HepG2 (cell line): ENCODE data around the gene USP24. TPM values are rescaled to one million over a fixed set of nuclear protein-coding genes. Genes with fewer than 3 reads are reported as not detected.

ENCODE experiments used
- ATAC-seq: fragments of 200-7000 bp; cut with Tn5 transposase; 3 replicates; pipeline ENCODE4 v1.9.1; 2020; ENCODE audit warnings: mild to moderate bottlenecking, moderate library complexity
- BruUV-seq: library from RNA; stranded (reverse); fragments of 400-500 nt; replicated peaks from 2 replicates; lab custom pipeline; 2021; lab: Mats Ljungman, UMichigan
- CTCF ChIA-PET: fragments of 300-600 bp; formaldehyde crosslinking; extraction: SDS; loops from one replicate; lab custom pipeline; 2021; ENCODE audit warnings: low total read pairs, inconsistent platforms, low intra/inter-chr PET ratio; lab: Yijun Ruan, JAX
- POLR2A ChIA-PET: fragments of 350-600 bp; sonication (Branson Sonifier 250); formaldehyde crosslinking; loops from one replicate; lab custom pipeline; 2020; ENCODE audit warnings: antibody characterized with exemption, inconsistent platforms; lab: Yijun Ruan, JAX
- DNase-seq: peaks from one replicate; pipeline ENCODE4 v3.0.0-alpha.2; 2015; ENCODE audit warnings: low spot score
- FAIRE-seq: peaks from 3 replicates; lab custom pipeline; 2011; peaks lifted over from hg19 to GRCh38; lab: Jason Lieb, UNC
- H2AFZ ChIP-seq: one replicate; pipeline ENCODE4 v1.6.1; 2011; ENCODE audit warnings: low read length, inconsistent platforms
- H3K27ac ChIP-seq: fragments of 300-600 bp; 3 replicates; pipeline ENCODE4 v1.8.0; 2011; ENCODE audit warnings: mixed run types, mild to moderate bottlenecking, mixed read lengths, low read length, inconsistent platforms; ENCODE audit not compliant: insufficient read depth; ENCODE audit errors: extremely low read length
- H3K27me3 ChIP-seq, 2 experiments: fragments of 200-600 bp in 1 of 2; 2 replicates in 1 of 2; 3 replicates in 1 of 2; pipeline versions ENCODE4 v1.6.0 to v1.8.0; 2011; ENCODE audit warnings: low read length in 2 of 2, mild to moderate bottlenecking in 2 of 2, moderate library complexity in 2 of 2, inconsistent platforms in 1 of 2; ENCODE audit not compliant: insufficient read depth in 2 of 2, control insufficient read depth in 1 of 2
- H3K36me3 ChIP-seq, 2 experiments: fragments of 200-600 bp in 1 of 2; replicated peaks in 1 of 2; 2 replicates in 1 of 2; 3 replicates in 1 of 2; pipeline versions ENCODE4 v1.5.1 to v1.8.0; 2011; ENCODE audit warnings: low read length in 2 of 2, inconsistent platforms in 1 of 2; ENCODE audit not compliant: insufficient read depth in 2 of 2, control insufficient read depth in 1 of 2
- H3K4me1 ChIP-seq: 2 replicates; pipeline ENCODE4 v1.5.1; 2012; ENCODE audit warnings: low read length, inconsistent platforms; ENCODE audit not compliant: insufficient read depth
- H3K4me2 ChIP-seq: 2 replicates; pipeline ENCODE4 v1.6.0; 2011; ENCODE audit warnings: low read depth, low read length, inconsistent platforms
- H3K4me3 ChIP-seq, 3 experiments: fragments of 200-600 bp in 1 of 3; sonication (generic), shearing (Covaris generic) in 1 of 3; replicated peaks in 1 of 3; 2 replicates each; pipeline ENCODE4 v1.5.1; 2011 to 2016; ENCODE audit warnings: low read length in 3 of 3, inconsistent platforms in 2 of 3, low read depth in 2 of 3, mild to moderate bottlenecking in 2 of 3, control low read depth in 1 of 3, mixed read lengths in 1 of 3; ENCODE audit not compliant: insufficient read depth in 1 of 3
- H3K79me2 ChIP-seq: one replicate; pipeline ENCODE4 v1.6.1; 2011; ENCODE audit warnings: low read length, inconsistent platforms; ENCODE audit not compliant: insufficient read depth
- H3K9ac ChIP-seq: 2 replicates; pipeline ENCODE4 v1.6.0; 2011; ENCODE audit warnings: mild to moderate bottlenecking, low read depth, low read length, inconsistent platforms; ENCODE audit not compliant: insufficient read depth
- H3K9me3 ChIP-seq: 2 replicates; pipeline ENCODE4 v1.5.1; 2012; ENCODE audit warnings: mild to moderate bottlenecking, low read length
- H4K20me1 ChIP-seq: 2 replicates; pipeline ENCODE4 v1.6.0; 2011; ENCODE audit warnings: inconsistent platforms, mild to moderate bottlenecking, low read length, moderate library complexity; ENCODE audit not compliant: insufficient read depth
- ELF1 ChIP-seq: sonication (generic); formaldehyde crosslinking; IDR thresholded peaks from 2 replicates; pipeline ENCODE4 v1.4.0; 2020; ENCODE audit warnings: missing genetic modification reagents
- KLF13 ChIP-seq: sonication (generic); formaldehyde crosslinking; IDR thresholded peaks from 2 replicates; pipeline ENCODE4 v1.4.0; 2020; ENCODE audit warnings: mild to moderate bottlenecking, missing genetic modification reagents
- MXI1 ChIP-seq: IDR thresholded peaks from 3 replicates; pipeline ENCODE4 v1.6.1; 2012; ENCODE audit warnings: low read depth, low read length, inconsistent platforms, borderline replicate concordance
- NPAS2 ChIP-seq: sonication (generic); formaldehyde crosslinking; IDR thresholded peaks from 2 replicates; pipeline ENCODE4 v1.8.0; 2022; ENCODE audit warnings: mild to moderate bottlenecking, missing genetic modification reagents, borderline replicate concordance
- PAWR ChIP-seq: sonication (generic); formaldehyde crosslinking; IDR thresholded peaks from 2 replicates; pipeline ENCODE4 v1.4.0; 2020; ENCODE audit warnings: missing genetic modification reagents, mild to moderate bottlenecking, borderline replicate concordance
- SMARCC2 ChIP-seq: fragments of 450-650 bp; IDR thresholded peaks from 2 replicates; pipeline ENCODE4 v1.6.1; 2017; ENCODE audit warnings: antibody characterized with exemption, mild to moderate bottlenecking
- SMYD3 ChIP-seq: sonication (generic); formaldehyde crosslinking; IDR thresholded peaks from 2 replicates; pipeline ENCODE4 v1.8.1; 2023; ENCODE audit warnings: mild to moderate bottlenecking, missing genetic modification reagents
- SRF ChIP-seq: IDR thresholded peaks from 2 replicates; pipeline ENCODE4 v1.6.1; 2011; ENCODE audit warnings: mild to moderate bottlenecking, low read depth, low read length, moderate library complexity
- SRY ChIP-seq: sonication (generic); formaldehyde crosslinking; IDR thresholded peaks from 2 replicates; pipeline ENCODE4 v1.8.0; 2022; ENCODE audit warnings: mild to moderate bottlenecking, missing genetic modification reagents
- TARDBP ChIP-seq: sonication (generic); formaldehyde crosslinking; IDR thresholded peaks from 2 replicates; pipeline ENCODE4 v1.8.0; 2022; ENCODE audit warnings: mild to moderate bottlenecking, missing genetic modification reagents
- THYN1 ChIP-seq: sonication (generic); formaldehyde crosslinking; IDR thresholded peaks from 2 replicates; pipeline ENCODE4 v1.8.1; 2023; ENCODE audit warnings: low read depth, mild to moderate bottlenecking, moderate library complexity, missing genetic modification reagents, borderline replicate concordance
- ZBTB1 ChIP-seq: sonication (generic); formaldehyde crosslinking; IDR thresholded peaks from 2 replicates; pipeline ENCODE4 v1.4.0; 2020; ENCODE audit warnings: missing genetic modification reagents, borderline replicate concordance
- ZNF234 ChIP-seq: sonication (generic); formaldehyde crosslinking; conservative IDR thresholded peaks from 2 replicates; pipeline ENCODE4 v1.5.1; 2020; ENCODE audit warnings: mild to moderate bottlenecking, missing genetic modification reagents
- ZNF260 ChIP-seq: sonication (generic); formaldehyde crosslinking; IDR thresholded peaks from 2 replicates; pipeline ENCODE4 v1.4.0; 2020; ENCODE audit warnings: missing genetic modification reagents, low read depth, mild to moderate bottlenecking, borderline replicate concordance
- ZNF317 ChIP-seq: sonication (generic); formaldehyde crosslinking; IDR thresholded peaks from 2 replicates; pipeline ENCODE4 v1.5.0; 2020; ENCODE audit warnings: mild to moderate bottlenecking, missing genetic modification reagents
- ZNF383 ChIP-seq: sonication (generic); formaldehyde crosslinking; IDR thresholded peaks from 2 replicates; pipeline ENCODE4 v1.4.0; 2020; ENCODE audit warnings: missing genetic modification reagents, mild to moderate bottlenecking, borderline replicate concordance
- ZNF564 ChIP-seq: sonication (generic); formaldehyde crosslinking; IDR thresholded peaks from 2 replicates; pipeline ENCODE4 v1.8.1; 2023; ENCODE audit warnings: mild to moderate bottlenecking, missing genetic modification reagents
- ZNF589 ChIP-seq: sonication (generic); formaldehyde crosslinking; conservative IDR thresholded peaks from 2 replicates; pipeline ENCODE4 v1.8.0; 2022; ENCODE audit warnings: mild to moderate bottlenecking, moderate library complexity, missing genetic modification reagents
- ZNF616 ChIP-seq: sonication (generic); formaldehyde crosslinking; IDR thresholded peaks from 2 replicates; pipeline ENCODE4 v1.5.0; 2020; ENCODE audit warnings: low read depth, mild to moderate bottlenecking, missing genetic modification reagents
- ZZZ3 ChIP-seq: sonication (generic); formaldehyde crosslinking; IDR thresholded peaks from 2 replicates; pipeline ENCODE4 v1.4.0; 2020; ENCODE audit warnings: missing genetic modification reagents, mild to moderate bottlenecking, borderline replicate concordance
- WGBS: methylation state at CpG from one replicate; pipeline ENCODE4 v1.1.6; 2017; ENCODE audit warnings: low lambda C conversion rate; 5-methylcytosine and 5-hydroxymethylcytosine counted together
- in situ Hi-C: cut with HindIII; loops from 2 replicates; pipeline ENCODE4 v1.10.0; 2017; ENCODE audit warnings: low pct_unique_long_range_greater_than_20kb; ENCODE audit not compliant: extremely low pct_ligation_motif_present
- intact Hi-C: fragments of 100-400 bp; cut with micrococcal nuclease; formaldehyde crosslinking; loops from one replicate; pipeline ENCODE4 v1.10.0; 2022; ENCODE audit not compliant: unreplicated experiment
- polyA plus RNA-seq, 8 experiments: library from polyadenylated mRNA; depleted of rRNA in 3 of 8; stranded (reverse) in 7 of 8; unstranded in 1 of 8; fragments of >200 nt; fragmentation: Illumina TruSeq in 4 of 8; extraction: Trizol in 4 of 8; gene quantifications; 2 replicates each; pipeline versions ENCODE4 v1.2.1 to v1.2.3, GENCODE V29; 2011 to 2016; ENCODE audit warnings: low read depth in 4 of 8, missing spikeins in 1 of 8, mixed read lengths in 1 of 8; ENCODE audit not compliant: insufficient read depth in 1 of 8
- total RNA-seq, 5 experiments: library from RNA; depleted of rRNA; stranded (reverse); fragments of >200 nt; fragmentation: Illumina TruSeq; extraction: Trizol; gene quantifications; 2 replicates each; pipeline ENCODE4 v1.2.3, GENCODE V29; 2016; ENCODE audit warnings: low read depth in 1 of 5

USP24 gene
- total and polyA plus RNA-seq, 2 of the 13 experiments (the other 11 are each of a cell fraction or from before 2014, with no cell fraction given), result 18.8 to 47.6 TPM

GRCh38 chr1:55124470-55124869 lies 90.7 kb downstream of the USP24 start (continued):
- no peak for TF ChIP-seq SRY (CRISPR knock-in tag)
- TF ChIP-seq PAWR (CRISPR knock-in tag), result no peak
- TF ChIP-seq, all 625 proteins: peak for 0

- Histone ChIP-seq H3K9ac (no peak overlapping the region), H3K27me3 (no peaks in the 10 kb centered on the region), H3K79me2 (no peaks in the 10 kb centered on the region), H2AFZ (no peak overlapping the region), H4K20me1 (no peaks in the 10 kb centered on the region), H3K36me3 (peaks cover 23 to 73% of the 10 kb centered on the region in 2 experiments), H3K4me2 (no peak overlapping the region), H3K27ac (no peak overlapping the region), H3K9me3 (no peaks in the 10 kb centered on the region), H3K4me1 (no peaks in the 10 kb centered on the region), H3K4me3 (no peak overlapping the region)
- DNase-seq (no peak), FAIRE-seq (no peak), ATAC-seq (no peak)
- BruUV-seq, result no TSS peak
- intact Hi-C loops (no loop called here), in situ Hi-C loops (no loop called here)
- ChIA-PET POLR2A (no interaction called here), CTCF (no interaction called here)
- no peak for TF ChIP-seq ZZZ3 (CRISPR knock-in tag)
- no peak for TF ChIP-seq SRF
- no peak for TF ChIP-seq SMARCC2
- WGBS, result 98% methylated on average over 5 of the region's 5 CpGs
Observed at GRCh38 chr1:55120538-55120937, 94.6 kb downstream of the USP24 start.

- Histone ChIP-seq H3K9ac (no peak overlapping the region), H2AFZ (no peak overlapping the region), H3K79me2 (no peaks in the 10 kb centered on the region), H3K27me3 (no peaks in the 10 kb centered on the region), H3K4me2 (no peak overlapping the region), H3K4me1 (no peaks in the 10 kb centered on the region), H3K36me3 (peaks cover 17 to 60% of the 10 kb centered on the region in 2 experiments), H3K4me3 (no peak overlapping the region), H4K20me1 (no peaks in the 10 kb centered on the region), H3K9me3 (no peaks in the 10 kb centered on the region), H3K27ac (no peak overlapping the region)
- POLR2A ChIA-PET, result no interaction called here
- DNase-seq (no peak), FAIRE-seq (no peak), ATAC-seq (no peak)
- CTCF ChIA-PET, result no interaction called here
- no TSS peak for BruUV-seq
- in situ Hi-C loops (no loop called here), intact Hi-C loops (no loop called here)
- WGBS, result 96% methylated on average over 5 of the region's 5 CpGs
- TF ChIP-seq ZBTB1 (CRISPR knock-in tag) (no peak), NPAS2 (CRISPR knock-in tag) (no peak), ZNF589 (CRISPR knock-in tag) (no peak), ZNF383 (no peak), KLF13 (CRISPR knock-in tag) (no peak), MXI1 (no peak), SMYD3 (CRISPR knock-in tag) (no peak), ZNF616 (CRISPR knock-in tag) (no peak), ELF1 (CRISPR knock-in tag) (no peak), ZNF317 (no peak), TARDBP (CRISPR knock-in tag) (no peak), ZNF234 (CRISPR knock-in tag) (no peak), ZNF564 (CRISPR knock-in tag) (no peak), ZNF260 (CRISPR knock-in tag) (no peak), THYN1 (no peak)
Observed at GRCh38 chr1:55118651-55119329, 96.4 kb downstream of the USP24 start.
